NCI-H128 (cell line): ENCODE measurements around the gene PEPD.

Experiments
- DNase-seq: peaks from one replicate; lab custom pipeline; 2025; ENCODE audit not compliant: unreplicated experiment; lab: John Stamatoyannopoulos, UW

The PEPD gene

DNA sequence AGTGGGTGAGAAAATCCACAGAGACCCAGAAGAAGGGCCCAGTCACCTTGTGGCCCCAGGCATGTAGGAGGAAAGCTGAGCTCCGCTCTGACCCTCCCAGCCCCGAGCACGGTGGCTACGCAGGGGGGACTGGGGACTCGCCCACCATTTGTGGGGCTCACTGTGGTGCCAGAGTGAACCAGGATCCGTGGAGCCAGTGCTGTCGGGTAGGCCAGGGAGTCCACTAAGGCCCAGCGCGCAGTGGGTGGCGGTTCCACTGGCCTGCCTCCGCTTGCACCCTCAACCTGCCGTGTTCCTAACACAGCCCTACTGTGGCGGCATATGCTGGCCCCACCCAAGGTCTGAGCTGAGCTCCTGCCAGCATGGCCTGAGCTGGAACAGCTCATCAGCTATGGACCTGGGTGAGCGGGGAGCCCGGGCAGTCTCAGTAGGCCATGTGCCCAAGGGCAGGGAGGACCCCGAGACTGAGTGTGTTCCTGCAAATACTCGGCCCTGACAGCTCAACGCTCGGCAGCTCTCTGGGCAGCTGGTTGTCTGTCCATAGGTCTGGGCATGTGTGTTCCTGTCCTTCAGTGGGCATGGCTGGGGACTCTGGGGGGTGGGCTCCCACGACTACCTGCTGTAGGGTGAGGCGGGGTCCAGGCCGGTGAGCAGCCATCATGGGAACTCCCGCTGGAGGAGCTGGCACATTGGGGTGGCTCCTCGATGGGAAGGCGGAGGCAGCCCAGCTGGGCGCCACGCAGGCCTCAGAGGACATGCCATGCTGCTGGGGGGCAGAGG is 111.5 kb downstream of the PEPD start:
- no peak for DNase-seq

GRCh38 chr19:33408538-33409434 is 112.8 kb downstream of the PEPD start:
- no peak for DNase-seq

DNA sequence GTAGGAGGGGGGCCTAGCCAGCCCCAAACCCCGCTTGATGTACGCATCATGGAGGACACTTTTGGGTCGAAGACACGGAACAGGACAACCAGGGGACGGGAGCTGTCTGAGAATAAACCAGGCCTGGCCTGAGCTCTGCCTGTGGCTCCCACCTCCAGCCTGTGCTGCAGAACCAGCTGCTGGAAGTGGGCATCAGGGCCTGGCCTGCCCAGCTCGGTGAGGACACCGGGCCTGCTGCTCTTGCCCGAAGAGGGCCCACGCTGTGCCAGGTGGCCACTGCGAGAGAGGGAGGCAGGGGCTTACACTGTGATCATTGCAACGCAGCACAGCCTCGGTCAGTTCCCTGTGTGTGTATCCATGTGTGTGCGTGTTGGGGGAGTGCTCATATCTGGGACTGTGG is 113.5 kb downstream of the PEPD start:
- DNase-seq, result no peak

DNA sequence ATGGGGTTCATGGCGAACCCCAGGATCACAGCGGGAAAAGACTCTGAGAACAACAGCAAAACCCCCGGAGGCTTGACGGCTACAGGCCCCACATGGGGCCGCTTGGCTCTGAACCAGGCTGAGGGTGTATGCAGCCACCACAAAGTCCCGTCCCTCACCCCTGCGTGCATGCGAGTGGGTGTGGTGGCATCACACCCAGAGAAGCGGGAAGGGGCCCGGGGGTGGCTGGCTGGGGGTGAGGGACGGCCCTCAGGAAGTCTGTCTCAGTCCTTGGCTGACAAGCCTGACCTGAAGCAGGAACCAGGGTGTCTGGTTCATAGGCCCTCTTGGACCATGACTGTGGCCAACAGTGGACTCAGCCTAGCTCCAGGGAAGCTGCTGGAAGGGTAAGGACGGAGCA is 113.9 kb downstream of the PEPD start:
- DNase-seq, result no peak

- DNase-seq, result no peak
Measured at GRCh38 chr19:33407140-33407551, 114.4 kb downstream of the PEPD start.

- DNase-seq, result peak; percentile 26
Measured at GRCh38 chr19:33406521-33407139, 115.0 kb downstream of the PEPD start.

DNA sequence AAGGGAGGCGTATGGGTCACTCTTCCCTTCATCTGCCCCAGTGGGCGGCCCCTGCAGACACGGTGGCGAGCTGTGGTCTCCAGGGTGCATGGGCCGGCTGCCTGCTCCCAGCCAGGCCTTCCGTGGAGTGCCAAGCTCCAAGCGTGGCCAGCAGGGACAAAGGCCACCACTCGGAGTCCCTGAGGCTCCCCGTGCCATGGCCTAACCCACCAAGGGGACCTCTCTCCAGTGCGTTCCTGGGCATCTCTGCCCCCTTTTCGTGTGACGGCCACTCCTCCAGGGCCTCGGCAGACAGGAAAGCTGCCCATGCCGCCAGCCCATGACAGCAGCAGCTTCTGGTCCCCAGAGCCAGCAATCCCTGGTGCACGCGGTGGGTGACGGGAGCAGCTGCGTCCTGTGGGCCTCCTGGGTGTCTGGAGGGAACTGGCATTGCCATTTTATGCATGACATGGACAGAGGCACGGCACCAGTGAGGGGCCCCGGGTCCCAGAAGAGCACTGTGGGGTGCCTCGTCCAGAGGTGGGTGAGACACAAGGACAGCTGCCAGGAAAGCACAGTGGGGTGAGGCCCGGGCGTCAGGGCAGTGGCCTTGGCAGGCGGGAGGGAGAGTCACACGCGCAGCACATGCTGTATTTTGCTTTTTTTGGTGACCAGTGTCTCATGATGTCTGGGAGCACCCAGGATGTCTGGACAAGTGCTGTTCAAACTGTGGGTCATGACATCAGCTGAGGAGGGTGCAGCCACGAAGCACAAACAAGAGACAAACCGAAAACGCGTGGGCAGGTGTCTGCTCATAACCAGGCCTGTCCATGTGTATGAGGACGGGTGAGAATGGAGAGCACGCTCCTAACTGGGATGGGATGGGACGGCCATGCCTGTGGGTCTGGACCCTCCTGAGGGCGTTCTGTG is 115.8 kb downstream of the PEPD start:
- DNase-seq, result no peak

GRCh38 chr19:33405254-33405552 is 116.4 kb downstream of the PEPD start:
- no peak for DNase-seq

- DNase-seq, result no peak
Measured at GRCh38 chr19:33404506-33405253, 116.9 kb downstream of the PEPD start.

- DNase-seq, result no peak
Measured at GRCh38 chr19:33403973-33404304, 117.7 kb downstream of the PEPD start.

DNA sequence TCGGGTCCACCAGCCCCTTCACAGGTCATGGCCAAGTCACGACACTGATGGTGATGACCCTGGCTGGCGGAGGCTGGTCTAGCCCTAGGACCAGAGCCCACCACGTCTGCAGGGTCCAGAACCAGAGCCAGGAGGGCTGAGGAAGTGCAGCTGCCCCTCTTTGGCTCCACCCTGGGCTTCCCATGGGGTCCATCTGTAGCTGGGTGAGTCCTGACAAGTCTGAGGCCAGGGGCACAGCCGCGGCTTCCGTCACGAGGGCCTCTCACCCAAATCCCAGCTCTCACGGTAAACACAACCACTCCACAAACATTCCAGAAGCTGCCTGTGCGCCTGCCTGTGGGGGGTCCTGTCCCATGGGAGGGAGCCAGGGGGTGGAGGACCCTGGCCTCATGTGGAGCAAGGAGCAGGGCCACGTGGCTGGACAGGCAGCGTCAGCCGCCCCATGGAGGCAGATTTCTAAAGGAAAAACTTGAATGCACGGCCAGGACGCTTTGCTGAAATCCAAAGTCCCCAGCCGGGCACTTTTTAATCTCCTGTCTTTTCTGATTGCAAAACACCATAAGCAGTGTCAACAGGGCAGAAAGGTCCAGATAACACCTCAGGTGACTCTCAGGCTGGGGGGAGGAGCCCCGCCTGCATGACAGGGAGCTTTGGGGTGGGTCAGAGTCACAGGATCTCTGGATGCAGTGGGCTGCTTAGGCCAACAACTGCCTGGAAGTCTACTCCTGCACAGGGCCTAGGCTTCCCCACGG is 118.2 kb downstream of the PEPD start:
- DNase-seq, result no peak

DNA sequence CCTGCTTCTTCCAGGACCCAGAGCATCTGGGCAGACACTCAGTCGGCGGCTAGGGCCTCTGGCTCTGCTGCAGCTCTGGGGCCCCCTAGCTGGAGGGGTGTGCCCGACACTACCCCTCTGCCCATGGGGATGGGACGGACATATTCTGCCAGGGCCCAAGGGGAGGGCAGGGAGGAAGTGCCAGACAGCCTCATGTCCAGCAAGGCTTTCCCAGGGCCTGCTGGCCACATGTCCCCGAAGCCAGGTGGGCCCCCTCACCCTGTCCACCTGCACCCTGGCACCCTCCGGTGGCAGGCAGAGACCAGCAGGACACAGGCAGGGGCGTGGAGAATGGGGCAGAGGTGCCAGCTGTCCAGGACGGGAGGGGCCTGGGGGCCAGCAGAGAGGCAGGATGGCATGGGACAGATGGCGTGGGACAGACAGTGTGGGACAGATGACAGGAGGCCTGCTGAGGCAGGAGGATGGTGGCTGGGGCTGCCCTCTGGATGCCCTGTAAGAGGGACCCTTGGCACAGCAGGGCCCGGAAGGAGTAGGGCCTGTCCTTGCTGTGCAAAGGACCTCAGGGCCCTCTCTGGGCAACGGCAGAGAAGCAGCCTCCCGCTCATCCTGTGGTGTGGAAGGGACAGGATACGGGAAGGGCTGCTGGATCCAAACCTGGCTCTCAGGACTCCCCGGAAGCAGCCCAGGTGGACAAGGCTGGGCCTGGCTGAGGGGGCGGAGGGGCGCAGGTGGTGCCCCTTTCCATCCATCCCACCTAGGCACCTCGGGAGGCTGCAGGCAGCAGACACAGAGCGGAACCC is 119.0 kb downstream of the PEPD start:
- no peak for DNase-seq

GRCh38 chr19:33401683-33402420 is 119.7 kb downstream of the PEPD start:
- DNase-seq, result no peak

GRCh38 chr19:33400856-33401682 is 120.5 kb downstream of the PEPD start:
- DNase-seq, result no peak

DNA sequence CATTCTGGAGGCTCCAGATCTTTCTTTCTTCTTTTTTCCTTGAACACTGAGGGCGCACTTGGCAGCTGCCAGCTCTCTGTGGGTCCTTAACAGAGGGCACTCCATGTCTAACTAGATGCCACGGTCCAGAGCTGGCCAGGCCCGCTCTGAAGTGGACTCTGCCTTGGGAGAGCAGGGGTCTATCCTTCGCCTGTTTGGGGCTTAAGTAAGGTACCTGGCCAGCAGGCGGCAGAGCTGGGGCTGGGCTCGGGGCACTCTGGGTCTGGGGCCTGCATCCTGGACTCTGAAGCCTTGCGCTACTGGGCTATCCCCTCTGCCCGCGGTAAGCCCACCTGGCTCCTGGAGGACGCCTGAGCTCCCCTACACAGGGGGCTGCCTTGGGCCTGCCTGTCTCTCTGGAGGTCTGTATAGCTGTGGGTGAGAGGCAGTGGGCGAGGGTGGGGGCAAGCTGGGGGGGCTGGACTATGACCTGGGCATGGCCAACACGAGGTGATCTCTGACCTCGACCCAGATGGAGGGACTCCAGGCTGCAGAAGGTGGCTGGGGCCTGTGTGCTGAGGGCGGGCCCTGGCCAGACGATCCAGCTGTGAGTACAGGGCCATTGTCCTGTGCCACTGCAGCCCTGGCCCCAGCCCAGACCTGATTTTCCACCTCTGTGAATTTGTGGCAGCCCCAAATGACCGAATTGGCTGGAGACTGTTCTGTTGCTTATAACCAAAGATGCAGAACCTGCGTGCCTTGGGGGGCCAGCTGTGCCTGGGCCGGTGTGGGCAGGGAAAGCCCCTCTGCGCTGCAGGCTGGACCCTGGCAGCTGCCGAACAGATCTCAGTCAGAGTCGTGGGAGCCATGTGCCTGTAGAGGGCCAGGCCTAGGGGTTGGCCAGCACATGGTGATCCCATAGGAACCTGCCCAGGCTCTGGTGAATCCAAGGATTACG is 121.6 kb downstream of the PEPD start:
- DNase-seq, result no peak

GRCh38 chr19:33399081-33399744 is 122.4 kb downstream of the PEPD start:
- DNase-seq, result no peak
